Activated naive CD8-positive, alpha-beta T cell treated with anti-CD3 and anti-CD28 coated beads, Interleukin-2, amount 50 U/mL, for 16 hours (primary cell): ENCODE data around the gene EGFR.

Source experiments
- DNase-seq: peaks from one replicate; pipeline ENCODE4 v3.0.0-alpha.2; 2020; ENCODE audit warnings: low read depth, low spot score

EGFR gene

GRCh38 chr7:55246171-55246570 is 227.4 kb downstream of the EGFR start:
- no peak for DNase-seq

DNA sequence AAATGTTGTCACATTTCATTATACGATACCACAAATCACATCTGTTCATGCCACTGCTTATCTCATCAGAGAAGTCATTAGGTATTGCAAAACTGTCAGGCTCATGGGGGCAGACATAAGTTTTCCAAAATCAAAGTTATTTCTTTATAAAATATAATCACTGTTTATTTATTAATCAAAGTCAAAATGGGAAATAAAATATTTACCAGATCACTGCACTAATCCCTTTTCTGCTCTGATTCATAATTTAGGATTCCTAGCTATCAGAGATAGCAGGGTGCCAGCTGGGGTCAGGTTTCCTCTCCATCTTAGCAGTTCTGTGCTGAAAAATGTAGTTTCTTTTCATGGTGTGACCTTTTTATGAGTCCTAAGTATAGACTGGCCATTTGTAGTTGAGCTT is 228.6 kb downstream of the EGFR start:
- no peak for DNase-seq

DNA sequence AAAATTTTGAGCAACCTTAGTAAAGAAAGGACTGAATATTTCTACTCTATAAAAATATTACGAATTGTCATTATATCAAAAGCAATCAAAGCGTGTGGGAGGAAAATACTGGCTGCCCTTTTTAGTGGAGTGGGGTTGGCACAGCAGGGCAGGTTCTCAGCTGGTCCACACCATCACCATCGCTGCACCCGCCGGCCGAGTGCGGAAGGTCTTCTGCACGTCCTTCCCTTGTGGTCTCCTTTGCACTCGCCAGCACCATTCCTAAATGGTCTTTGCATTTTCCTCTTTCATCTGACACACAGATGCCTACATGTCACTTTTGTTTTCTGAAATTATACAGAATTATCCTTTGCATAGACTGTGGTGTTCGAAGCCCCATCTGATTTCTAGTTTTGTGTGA is 229.7 kb downstream of the EGFR start:
- DNase-seq = no peak

GRCh38 chr7:55249332-55249731 is 230.5 kb downstream of the EGFR start:
- DNase-seq = no peak

GRCh38 chr7:55250313-55250712 is 231.5 kb downstream of the EGFR start:
- DNase-seq = no peak

DNA sequence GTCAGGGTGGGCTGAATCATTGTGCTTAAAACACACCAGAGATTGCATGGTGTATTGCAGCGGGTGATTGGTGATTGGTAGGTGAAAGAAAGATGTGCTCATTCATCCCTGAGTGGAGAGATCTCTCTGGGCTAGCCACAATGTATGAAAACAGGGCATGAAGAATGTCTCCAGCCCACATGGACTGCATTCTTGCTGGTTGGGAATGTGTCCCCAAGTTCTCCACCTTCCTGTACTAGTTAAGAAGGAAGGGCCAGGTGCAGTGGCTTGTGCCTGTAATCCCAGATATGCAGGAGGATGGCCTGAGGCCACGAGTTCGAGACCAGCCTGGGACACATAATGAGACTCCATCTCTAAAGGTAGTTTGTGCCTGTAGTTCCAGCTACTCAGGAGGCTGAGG is 232.5 kb downstream of the EGFR start:
- DNase-seq = no peak

DNA sequence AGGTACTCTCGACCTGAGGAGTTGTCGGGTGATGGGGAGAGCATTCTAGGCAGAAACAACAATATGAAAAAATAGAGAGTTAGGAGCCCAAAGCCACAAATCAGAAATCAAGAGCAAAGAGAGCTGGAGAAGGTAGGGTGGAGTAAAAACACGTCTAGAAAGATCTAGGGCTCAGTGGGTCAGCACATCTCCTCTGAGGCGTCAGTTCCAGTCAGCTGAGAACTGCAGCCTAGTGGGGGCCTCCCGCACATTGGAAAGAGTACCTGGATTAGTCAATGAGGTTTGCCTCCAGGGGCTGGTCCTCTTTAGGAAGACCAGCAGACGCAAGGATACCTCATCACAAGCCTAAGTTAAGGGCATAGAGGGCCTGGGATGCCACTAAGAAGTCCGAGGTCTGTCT is 233.1 kb downstream of the EGFR start:
- no peak for DNase-seq

- DNase-seq = no peak
Measured at GRCh38 chr7:55252386-55252785, 233.6 kb downstream of the EGFR start.

- no peak for DNase-seq
Measured at GRCh38 chr7:55253188-55253587, 234.4 kb downstream of the EGFR start.

- no peak for DNase-seq
Measured at GRCh38 chr7:55254242-55254595, 235.4 kb downstream of the EGFR start.

DNA sequence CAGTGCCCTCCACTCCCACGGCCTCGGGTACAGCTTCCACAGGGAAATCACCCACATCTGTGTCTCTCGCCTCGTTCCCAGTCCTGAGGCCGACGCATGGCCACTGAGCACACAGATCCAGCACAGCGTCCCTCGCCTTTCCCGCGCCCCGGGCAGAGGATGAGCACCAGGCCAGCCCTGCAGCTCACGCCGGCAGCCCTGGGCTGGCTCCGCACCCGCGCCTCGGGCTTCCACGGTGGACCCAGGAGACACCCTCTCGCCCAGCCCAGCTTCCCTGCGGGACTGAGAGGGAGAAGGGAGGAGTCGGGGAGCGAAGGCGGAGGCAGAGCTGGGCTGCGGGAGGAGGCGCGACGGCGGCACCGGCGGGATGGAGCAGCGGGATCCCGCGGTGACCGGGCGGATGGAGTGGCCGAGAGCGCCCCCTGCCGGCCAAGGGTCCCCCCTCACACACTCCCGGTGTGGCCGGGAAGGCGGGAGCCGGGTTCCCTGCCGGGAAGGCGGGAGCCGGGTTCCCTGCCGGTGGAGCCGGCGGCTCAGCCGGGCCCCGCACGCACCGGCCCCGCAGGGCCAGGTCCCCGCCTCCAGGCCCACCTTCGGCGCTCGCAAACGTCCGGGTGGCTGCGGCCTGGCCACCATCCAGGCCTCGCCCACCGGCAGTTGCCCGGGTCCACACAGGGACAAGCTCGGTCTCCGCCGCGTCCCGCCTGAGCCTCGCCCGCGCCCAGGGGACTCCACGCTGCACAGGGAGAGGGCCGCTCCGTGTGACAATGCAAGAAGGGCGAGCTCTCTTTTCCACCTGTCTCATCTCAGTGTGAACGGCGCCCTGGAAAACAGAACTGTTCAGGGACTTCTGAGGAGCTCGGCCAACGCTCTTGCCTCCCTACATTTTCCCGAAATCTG is 236.0 kb downstream of the EGFR start:
- peak; percentile 23 for DNase-seq

DNA sequence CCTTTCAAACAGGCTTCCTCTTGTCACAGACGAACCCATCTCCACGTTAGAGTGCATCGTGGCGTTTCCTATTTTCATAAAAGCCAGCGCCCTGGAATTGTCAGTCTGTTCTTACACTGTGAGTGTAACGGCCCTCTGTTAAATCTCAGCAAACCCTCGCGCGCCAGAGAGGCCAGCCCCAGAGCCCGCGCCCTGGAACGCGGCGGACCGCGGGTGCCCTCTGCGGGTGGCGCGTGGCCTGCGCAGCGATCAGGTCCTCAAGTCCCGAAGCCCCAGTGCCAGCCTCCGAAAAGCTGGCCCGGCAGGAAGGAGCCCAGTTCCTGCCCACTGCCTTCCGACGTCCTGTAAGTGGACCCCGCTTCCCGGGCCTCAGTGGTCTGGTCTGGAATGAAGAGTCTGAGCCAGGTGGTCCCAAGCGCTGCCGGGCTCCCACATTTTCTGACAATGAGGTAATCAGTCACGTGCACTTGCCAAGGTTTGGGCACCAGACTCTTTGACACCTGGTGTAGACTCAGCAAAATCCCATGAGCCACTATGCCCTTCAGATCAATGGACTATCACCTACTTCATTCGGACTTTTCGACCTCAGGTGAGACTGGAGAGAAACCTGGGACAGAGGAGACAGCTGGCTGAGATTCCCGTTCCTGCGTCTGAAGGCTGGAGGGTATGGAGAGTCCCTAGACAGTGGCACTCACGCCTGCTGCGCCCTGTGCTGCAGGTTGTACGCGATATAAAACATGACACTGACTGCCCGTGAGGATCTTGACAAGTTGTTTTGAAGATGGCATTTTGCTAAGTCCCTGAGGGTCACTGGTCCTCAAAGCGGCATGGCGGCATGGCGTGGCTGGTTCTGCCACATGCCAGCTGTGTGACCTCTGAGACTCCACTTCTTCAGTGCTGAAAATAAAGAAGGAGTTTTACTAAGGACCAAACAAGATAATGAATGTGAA is 237.0 kb downstream of the EGFR start:
- peak; percentile 43 for DNase-seq

GRCh38 chr7:55258631-55259030 is 239.8 kb downstream of the EGFR start:
- DNase-seq = no peak

DNA sequence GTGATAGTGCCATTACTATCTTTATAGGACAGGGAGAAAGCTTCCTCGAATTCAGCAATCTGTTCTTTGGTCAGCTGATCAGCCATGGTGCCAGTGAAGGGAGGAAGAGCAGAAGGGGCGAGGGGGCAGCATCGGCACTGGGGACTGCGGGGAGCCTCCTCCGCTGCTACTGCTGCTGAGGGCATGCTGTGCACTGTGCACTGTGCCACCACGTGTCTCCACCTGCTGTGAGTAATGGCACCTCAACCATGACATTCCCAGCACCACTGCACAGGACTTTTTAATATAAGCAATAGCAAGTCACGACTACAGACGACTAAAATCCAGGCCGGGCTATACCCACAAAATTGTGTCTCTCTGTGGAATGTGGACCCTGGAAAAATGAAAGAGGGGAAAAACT is 241.4 kb downstream of the EGFR start:
- no peak for DNase-seq

GRCh38 chr7:55260676-55261385 is 242.0 kb downstream of the EGFR start:
- no peak for DNase-seq
